Measurements from ENCODE around the gene MARCKS. TPM values are rescaled to one million over a fixed set of nuclear protein-coding genes. Genes with fewer than 3 reads are reported as not detected.

The MARCKS gene
- total RNA-seq, 1 donor = 535 TPM

DNA sequence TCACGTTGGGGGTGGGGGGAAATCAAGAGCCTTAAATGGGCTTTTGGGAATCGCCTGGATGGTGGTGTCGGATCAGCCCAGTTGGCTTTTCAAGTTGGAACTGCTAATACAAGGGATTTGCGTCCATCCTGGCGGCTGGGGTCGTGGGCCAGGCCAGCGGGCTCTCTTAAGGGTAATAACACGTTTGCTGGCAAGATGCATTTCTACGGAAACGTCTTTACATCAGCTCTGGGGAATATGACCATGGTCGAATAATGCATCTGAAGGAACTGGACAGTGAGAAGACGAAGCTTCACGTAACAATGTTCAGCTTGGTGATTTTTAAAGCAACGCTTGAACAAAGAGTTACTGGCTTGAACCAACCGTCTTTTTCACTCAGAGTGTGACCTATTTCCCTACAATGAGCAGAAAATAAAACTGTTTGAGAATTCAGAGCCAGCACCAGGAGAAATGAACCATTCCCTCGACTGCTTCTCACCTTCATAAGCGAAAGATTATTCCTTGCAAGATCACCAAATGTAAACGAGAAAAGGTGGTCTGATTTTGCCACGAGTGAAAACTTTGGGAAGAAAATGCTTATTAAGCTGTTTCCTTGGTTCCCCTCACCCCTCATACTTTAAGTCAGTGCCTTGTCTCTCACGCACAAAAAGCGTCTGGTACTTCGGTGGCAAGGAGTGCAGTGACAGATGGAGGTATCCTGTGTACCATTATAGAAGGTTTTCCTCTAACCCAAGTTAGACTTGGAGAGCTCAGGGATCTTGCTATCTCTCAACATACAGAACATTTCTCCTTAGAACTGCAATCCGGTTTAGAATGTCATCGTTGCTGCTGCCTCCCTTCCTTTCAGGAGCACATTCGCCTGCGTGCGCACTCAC is 1.4 kb upstream of the MARCKS start:
- peak overlapping the region; percentile 90 for H3K4me3 ChIP-seq (ENCODE audit: insufficient read depth, low read length)
- peaks cover 4% of the 10 kb centered on the region for H3K36me3 ChIP-seq (ENCODE audit: insufficient read depth, low read length)
- no peaks in the 10 kb centered on the region for H3K27me3 ChIP-seq (ENCODE audit: insufficient read depth, low read length)
- TF ChIP-seq, protein P1, sequence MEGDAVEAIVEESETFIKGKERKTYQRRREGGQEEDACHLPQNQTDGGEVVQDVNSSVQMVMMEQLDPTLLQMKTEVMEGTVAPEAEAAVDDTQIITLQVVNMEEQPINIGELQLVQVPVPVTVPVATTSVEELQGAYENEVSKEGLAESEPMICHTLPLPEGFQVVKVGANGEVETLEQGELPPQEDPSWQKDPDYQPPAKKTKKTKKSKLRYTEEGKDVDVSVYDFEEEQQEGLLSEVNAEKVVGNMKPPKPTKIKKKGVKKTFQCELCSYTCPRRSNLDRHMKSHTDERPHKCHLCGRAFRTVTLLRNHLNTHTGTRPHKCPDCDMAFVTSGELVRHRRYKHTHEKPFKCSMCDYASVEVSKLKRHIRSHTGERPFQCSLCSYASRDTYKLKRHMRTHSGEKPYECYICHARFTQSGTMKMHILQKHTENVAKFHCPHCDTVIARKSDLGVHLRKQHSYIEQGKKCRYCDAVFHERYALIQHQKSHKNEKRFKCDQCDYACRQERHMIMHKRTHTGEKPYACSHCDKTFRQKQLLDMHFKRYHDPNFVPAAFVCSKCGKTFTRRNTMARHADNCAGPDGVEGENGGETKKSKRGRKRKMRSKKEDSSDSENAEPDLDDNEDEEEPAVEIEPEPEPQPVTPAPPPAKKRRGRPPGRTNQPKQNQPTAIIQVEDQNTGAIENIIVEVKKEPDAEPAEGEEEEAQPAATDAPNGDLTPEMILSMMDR (IDR thresholded peaks at IDR 0.05; ENCODE audit: extremely low read depth, low read depth, low read length) = no peak
- H2AFZ ChIP-seq (ENCODE audit: low read length) = peak overlapping the region; percentile 69
- peak overlapping the region; percentile 89 for H3K4me2 ChIP-seq (ENCODE audit: insufficient read depth, low read length)
- peak; percentile 91 for DNase-seq (ENCODE audit: insufficient read length, low spot score, missing footprints)
- peak overlapping the region; percentile 99 for H3K27ac ChIP-seq (ENCODE audit: low read depth, low read length)
- H3K4me1 ChIP-seq (ENCODE audit: insufficient read depth, low read length) = peaks cover 7% of the 10 kb centered on the region
- peaks cover 5% of the 10 kb centered on the region for H4K20me1 ChIP-seq (ENCODE audit: insufficient read depth, low read length)
- H3K79me2 ChIP-seq (ENCODE audit: insufficient read depth, low read length) = peaks cover 42% of the 10 kb centered on the region
- H3K9me3 ChIP-seq (ENCODE audit: low read depth, low read length) = no peaks in the 10 kb centered on the region

DNA sequence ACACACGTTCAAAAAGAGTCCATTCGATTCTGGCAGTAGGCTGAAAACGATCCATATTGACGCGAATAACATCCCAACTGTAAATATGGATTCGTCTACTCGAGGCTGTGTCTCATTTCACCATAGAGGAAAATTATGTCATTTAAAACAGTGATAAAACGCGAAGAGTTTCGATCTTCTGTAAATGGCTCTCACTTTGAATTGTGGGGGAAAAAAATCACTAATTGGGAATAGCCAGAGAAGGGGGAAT is 845 bp upstream of the MARCKS start:
- peaks cover 9% of the 10 kb centered on the region for H3K36me3 ChIP-seq (ENCODE audit: insufficient read depth, low read length)
- H3K4me3 ChIP-seq (ENCODE audit: insufficient read depth, low read length) = peak overlapping the region; percentile 90
- TF ChIP-seq, protein P1 (IDR thresholded peaks at IDR 0.05; ENCODE audit: extremely low read depth, low read depth, low read length) = no peak
- peak overlapping the region; percentile 99 for H3K27ac ChIP-seq (ENCODE audit: low read depth, low read length)
- DNase-seq (ENCODE audit: insufficient read length, low spot score, missing footprints) = peak; percentile 93
- H3K27me3 ChIP-seq (ENCODE audit: insufficient read depth, low read length) = no peaks in the 10 kb centered on the region
- H2AFZ ChIP-seq (ENCODE audit: low read length) = peak overlapping the region; percentile 69
- no peaks in the 10 kb centered on the region for H3K9me3 ChIP-seq (ENCODE audit: low read depth, low read length)
- H3K79me2 ChIP-seq (ENCODE audit: insufficient read depth, low read length) = peaks cover 48% of the 10 kb centered on the region
- peaks cover 7% of the 10 kb centered on the region for H3K4me1 ChIP-seq (ENCODE audit: insufficient read depth, low read length)
- peaks cover 6% of the 10 kb centered on the region for H4K20me1 ChIP-seq (ENCODE audit: insufficient read depth, low read length)
- H3K4me2 ChIP-seq (ENCODE audit: insufficient read depth, low read length) = peak overlapping the region; percentile 89

GRCh38 chr6:113857556-113858479 is 673 bp downstream of the MARCKS start:
- H2AFZ ChIP-seq (ENCODE audit: low read length) = peak overlapping the region; percentile 10

More at GRCh38 chr6:113857556-113858479, 673 bp downstream of the MARCKS start:
- H4K20me1 ChIP-seq (ENCODE audit: insufficient read depth, low read length) = peaks cover 14% of the 10 kb centered on the region
- H3K4me1 ChIP-seq (ENCODE audit: insufficient read depth, low read length) = peaks cover 16% of the 10 kb centered on the region
- TF ChIP-seq, protein P1 (IDR thresholded peaks at IDR 0.05; ENCODE audit: extremely low read depth, low read depth, low read length) = no peak
- peak overlapping the region; percentile 99 for H3K27ac ChIP-seq (ENCODE audit: low read depth, low read length)
- H3K4me2 ChIP-seq (ENCODE audit: insufficient read depth, low read length) = peak overlapping the region; percentile 89
- H3K4me3 ChIP-seq (ENCODE audit: insufficient read depth, low read length) = peak overlapping the region; percentile 90
- H3K9me3 ChIP-seq (ENCODE audit: low read depth, low read length) = no peaks in the 10 kb centered on the region
- H3K27me3 ChIP-seq (ENCODE audit: insufficient read depth, low read length) = no peaks in the 10 kb centered on the region
- DNase-seq (ENCODE audit: insufficient read length, low spot score, missing footprints) = peak; percentile 96
- H3K79me2 ChIP-seq (ENCODE audit: insufficient read depth, low read length) = peaks cover 63% of the 10 kb centered on the region
- peaks cover 24% of the 10 kb centered on the region for H3K36me3 ChIP-seq (ENCODE audit: insufficient read depth, low read length)

Data from osteoblast (primary cell).